ENCODE results near the gene DLGAP5.

GRCh38 chr14:55124774-55125386 lies 66.5 kb downstream of the DLGAP5 start:
- TF ChIP-seq CTCF (conservative IDR thresholded peaks at IDR 0.05) (no peak), ZFX (IDR thresholded peaks at IDR 0.05) (no peak)
